Right cardiac atrium (tissue), 5 donors: ENCODE measurements around the gene WDR18. TPM values are rescaled to one million over a fixed set of nuclear protein-coding genes. Genes with fewer than 3 reads are reported as not detected.

Experiments
- ATAC-seq, 2 donors: fragments of 200-7000 bp; cut with Tn5 transposase; one replicate each; pipeline versions ENCODE4 v1.8.0 to v1.9.1; 2020; ENCODE audit warnings: moderate library complexity in 2 of 2, mild to moderate bottlenecking in 1 of 2
- DNase-seq, 3 donors: peaks; one replicate each; pipeline ENCODE4 v3.0.0-alpha.2; 2020
- H3K27ac ChIP-seq: one replicate; pipeline ENCODE4 v1.5.1; 2013; ENCODE audit warnings: mild to moderate bottlenecking, low read length, control low read depth, moderate library complexity
- H3K27me3 ChIP-seq: one replicate; pipeline ENCODE4 v1.6.1; 2013; ENCODE audit not compliant: control insufficient read depth, insufficient read depth
- H3K4me1 ChIP-seq: one replicate; pipeline ENCODE4 v1.6.1; 2013; ENCODE audit warnings: low read length; ENCODE audit not compliant: control insufficient read depth, insufficient read depth
- H3K4me3 ChIP-seq: one replicate; pipeline ENCODE4 v1.5.1; 2013; ENCODE audit warnings: low read length, control low read depth
- H3K9me3 ChIP-seq: one replicate; pipeline ENCODE4 v1.6.1; 2013; ENCODE audit warnings: low read length; ENCODE audit not compliant: control insufficient read depth
- WGBS: extraction: QIAGEN DNeasy Blood & Tissue Kit; methylation state at CpG from one replicate; pipeline ENCODE4 v1.1.7; 2013; 5-methylcytosine and 5-hydroxymethylcytosine counted together
- intact Hi-C, 4 donors: fragments of 100-400 bp; cut with DNase I; formaldehyde crosslinking; loops; one replicate each; pipeline versions ENCODE4 v1.11.0 to v1.14.0; 2022 to 2023
- polyA plus RNA-seq: library from polyadenylated mRNA; stranded (reverse); fragments of 200-250 nt; gene quantifications from one replicate; pipeline ENCODE4 v1.2.3, GENCODE V29; 2013
- total RNA-seq, 4 donors: library from RNA; stranded (reverse); fragmentation: NEBNext Ultra II Directional; extraction: Animal tissue kit (Norgen Biotek cat#: 25700); gene quantifications; one replicate each; pipeline ENCODE4 v1.2.1, GENCODE V29; 2021
- donor health status: healthy with polysubstance abuse.
- donor health status: DM: no; HTN: yes; CAD: no.
- donor health status: DM: no; HTN: no; CAD: no.
- donor health status: DM: no; HTN: yes; CAD: no; lungs with severe emphysema.
- donor health status: DM: yes; HTN: yes; CAD: no.

Gene WDR18
- total and polyA plus RNA-seq, 5 donors, result 12.2 to 24.0 (median 18.2) TPM

DNA sequence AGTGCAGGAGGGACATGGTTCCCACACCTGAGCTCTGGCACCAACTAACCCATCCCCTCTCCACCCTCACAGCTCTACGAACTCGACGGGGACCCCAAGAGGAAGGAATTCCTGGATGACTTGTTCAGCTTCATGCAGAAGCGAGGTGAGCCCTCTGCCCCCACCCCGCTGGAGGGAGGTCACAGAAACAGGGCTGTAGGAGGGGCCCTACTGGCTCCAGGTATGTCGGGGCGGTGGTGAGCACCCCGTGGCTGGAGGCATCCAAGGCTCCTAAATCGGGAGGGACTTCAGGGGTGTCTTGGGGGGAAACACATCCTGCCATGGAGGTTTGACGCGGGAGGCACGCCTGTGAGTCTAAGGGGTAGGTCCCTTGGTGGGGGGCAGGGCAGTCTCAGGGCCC lies 24.1 kb upstream of the WDR18 start:
- ATAC-seq (no peak), DNase-seq (no peak)
- no peak overlapping the region for H3K4me3 ChIP-seq
- WGBS, result 68% methylated on average over 12 of the region's 12 CpGs
- no peaks in the 10 kb centered on the region for H3K4me1 ChIP-seq
- intact Hi-C loops, result no loop called here
- H3K9me3 ChIP-seq, result no peaks in the 10 kb centered on the region
- no peaks in the 10 kb centered on the region for H3K27me3 ChIP-seq
- H3K27ac ChIP-seq, result no peak overlapping the region

DNA sequence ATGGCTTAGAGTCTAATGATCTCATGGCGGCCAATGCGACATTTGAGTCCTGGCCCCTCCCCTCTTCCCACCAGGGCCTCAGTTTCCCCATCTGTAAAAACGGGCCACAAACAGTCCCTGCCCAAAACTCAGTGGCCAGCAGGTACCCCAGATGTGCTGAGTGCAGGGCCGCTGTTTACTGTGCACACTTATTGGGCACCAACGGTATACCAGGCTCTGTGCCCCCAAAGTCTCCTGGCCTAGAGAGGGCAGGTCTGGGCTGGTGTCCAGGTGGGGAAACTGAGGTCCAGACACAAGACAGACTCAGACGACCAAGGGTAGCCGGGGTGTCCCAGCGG lies 23.6 kb upstream of the WDR18 start:
- 82% methylated on average over 8 of the region's 8 CpGs for WGBS
- ATAC-seq (no peak), DNase-seq (no peak)
- Histone ChIP-seq H3K4me1 (no peaks in the 10 kb centered on the region), H3K27me3 (no peaks in the 10 kb centered on the region), H3K27ac (no peak overlapping the region), H3K4me3 (no peak overlapping the region), H3K9me3 (no peaks in the 10 kb centered on the region)
- intact Hi-C loops, result no loop called here

DNA sequence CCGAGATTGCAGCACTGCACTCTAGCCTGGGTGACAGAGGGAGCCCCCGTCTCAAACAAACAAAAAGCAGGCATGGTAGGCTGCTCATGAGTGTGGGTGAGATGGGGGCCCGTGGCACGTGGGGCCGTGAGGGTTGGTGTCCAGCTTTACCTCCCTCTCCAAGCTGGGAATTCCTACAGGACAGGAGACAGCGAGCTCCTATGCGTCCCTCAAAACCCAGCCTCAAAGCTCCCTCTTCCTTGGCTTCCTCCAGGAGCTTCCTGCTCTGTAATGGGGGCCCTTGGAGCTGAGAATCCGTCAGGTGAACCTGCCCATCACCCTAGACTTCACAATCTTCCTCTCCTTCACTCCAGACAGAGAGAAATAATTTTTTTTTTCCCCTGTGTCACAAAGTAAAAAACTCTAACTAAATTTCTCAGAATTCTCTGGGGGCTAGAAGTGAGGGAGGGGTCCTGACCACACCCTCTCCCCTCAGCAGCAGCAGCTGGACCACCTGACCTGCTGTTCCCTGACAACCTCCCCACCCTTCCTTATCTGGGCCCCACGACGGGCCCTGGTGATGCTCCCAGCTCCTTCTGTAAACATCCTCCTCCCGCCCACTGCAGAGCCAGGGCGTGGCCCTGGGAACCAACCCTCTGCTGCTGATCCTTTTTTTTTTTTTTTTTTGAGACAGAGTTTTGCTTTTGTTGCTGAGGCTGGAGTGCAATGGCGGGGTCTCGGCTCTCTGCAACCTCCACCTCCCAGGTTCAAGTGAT lies 22.1 kb upstream of the WDR18 start:
- ATAC-seq (peak; percentile 20 to 64), DNase-seq (peak in 2 of 3 donors; percentile 55 to 72)
- 79% methylated on average over 14 of the region's 14 CpGs for WGBS
- Histone ChIP-seq H3K27me3 (no peaks in the 10 kb centered on the region), H3K27ac (no peak overlapping the region), H3K9me3 (no peaks in the 10 kb centered on the region), H3K4me1 (no peaks in the 10 kb centered on the region), H3K4me3 (no peak overlapping the region)
- intact Hi-C loops, result no loop called here

DNA sequence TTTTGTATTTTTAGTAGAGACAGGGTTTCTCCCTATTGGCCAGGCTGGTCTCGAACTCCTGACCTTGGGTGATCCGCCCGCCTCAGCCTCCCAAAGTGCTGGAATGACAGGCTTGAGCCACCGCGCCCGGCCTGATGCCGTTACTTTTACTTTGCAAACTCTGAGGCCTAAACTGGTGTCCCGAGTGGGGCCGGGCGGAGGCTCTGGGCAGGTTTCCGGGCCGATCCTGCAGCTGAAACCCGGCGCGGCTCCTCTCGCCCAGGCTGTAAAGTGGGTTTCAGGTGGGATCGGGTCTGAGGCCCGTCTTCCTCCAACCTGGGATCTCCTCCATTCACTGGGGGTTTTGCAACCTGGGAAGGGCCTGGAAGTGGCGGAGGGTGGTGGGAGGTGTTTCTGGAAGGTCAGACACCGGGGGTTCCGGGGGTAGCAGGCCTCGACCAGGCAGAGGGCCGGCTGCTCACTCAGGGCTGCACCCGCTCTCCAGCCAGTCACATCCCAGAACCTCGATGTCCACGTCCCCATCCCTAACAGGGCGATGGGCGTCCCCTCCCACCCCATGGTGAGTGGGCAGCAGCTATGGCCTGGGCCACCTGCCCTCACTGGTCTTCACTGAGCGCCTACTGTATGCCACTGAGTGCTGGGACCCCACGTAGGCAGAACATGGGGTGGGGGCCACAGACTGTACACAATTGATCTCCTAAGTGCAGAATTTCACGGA lies 21.3 kb upstream of the WDR18 start:
- H3K4me3 ChIP-seq, result no peak overlapping the region
- 89% methylated on average over 31 of the region's 31 CpGs for WGBS
- intact Hi-C loops, result no loop called here
- H3K27ac ChIP-seq, result no peak overlapping the region
- ATAC-seq, result no peak
- H3K27me3 ChIP-seq, result no peaks in the 10 kb centered on the region
- H3K9me3 ChIP-seq, result no peaks in the 10 kb centered on the region
- no peaks in the 10 kb centered on the region for H3K4me1 ChIP-seq
- no peak for DNase-seq

DNA sequence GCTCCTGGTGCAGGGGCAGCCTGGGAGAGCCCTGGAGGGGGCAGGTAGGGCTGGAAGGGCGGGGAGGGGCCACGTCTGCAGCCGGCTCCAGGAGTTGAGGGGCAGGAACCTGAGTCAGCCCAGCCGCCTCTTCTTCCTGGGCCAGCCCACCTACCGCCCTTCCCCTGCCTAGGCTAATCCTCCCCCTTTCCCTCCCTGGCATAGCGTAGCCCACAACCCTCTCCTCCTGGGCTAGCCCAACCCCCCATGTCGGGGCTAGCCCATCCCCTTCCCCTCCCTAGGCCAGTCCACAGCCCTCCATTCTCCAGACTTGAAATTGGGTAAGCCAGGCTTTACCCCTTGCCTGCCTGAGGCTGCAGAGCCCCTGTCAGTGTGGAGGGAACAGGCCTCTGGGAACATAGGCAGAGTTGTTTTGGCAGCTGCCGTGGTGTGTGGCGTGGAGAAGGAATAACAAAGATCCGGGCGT lies 20.6 kb upstream of the WDR18 start:
- WGBS, result 88% methylated on average over 11 of the region's 11 CpGs
- ATAC-seq, result no peak
- no peak for DNase-seq
- H3K27ac ChIP-seq, result no peak overlapping the region
- H3K4me3 ChIP-seq, result no peak overlapping the region
- intact Hi-C loops, result no loop called here
- H3K27me3 ChIP-seq, result no peaks in the 10 kb centered on the region
- no peaks in the 10 kb centered on the region for H3K9me3 ChIP-seq
- no peaks in the 10 kb centered on the region for H3K4me1 ChIP-seq

DNA sequence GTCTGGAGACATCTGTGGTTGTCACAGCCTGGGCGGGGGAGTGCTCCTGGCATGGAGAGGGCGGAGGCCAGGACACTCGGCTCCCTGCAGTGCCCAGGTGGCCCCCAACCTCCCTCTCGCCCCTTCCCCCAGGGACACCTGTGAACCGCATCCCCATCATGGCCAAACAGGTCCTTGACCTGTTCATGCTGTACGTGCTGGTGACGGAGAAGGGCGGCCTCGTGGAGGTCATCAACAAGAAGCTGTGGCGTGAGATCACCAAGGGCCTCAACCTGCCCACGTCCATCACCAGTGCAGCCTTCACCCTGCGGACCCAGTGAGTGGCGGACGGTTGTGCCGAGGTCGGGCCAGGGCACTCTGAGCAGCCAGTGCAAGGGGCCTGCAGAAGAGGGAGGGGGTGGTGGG lies 20.0 kb upstream of the WDR18 start:
- no peak overlapping the region for H3K27ac ChIP-seq
- H3K4me1 ChIP-seq, result no peaks in the 10 kb centered on the region
- 97% methylated on average over 16 of the region's 16 CpGs for WGBS
- no peak for DNase-seq
- H3K27me3 ChIP-seq, result no peaks in the 10 kb centered on the region
- ATAC-seq, result peak in 1 of 2 donors; percentile 8
- H3K9me3 ChIP-seq, result no peaks in the 10 kb centered on the region
- intact Hi-C loops, result no loop called here
- H3K4me3 ChIP-seq, result no peak overlapping the region

DNA sequence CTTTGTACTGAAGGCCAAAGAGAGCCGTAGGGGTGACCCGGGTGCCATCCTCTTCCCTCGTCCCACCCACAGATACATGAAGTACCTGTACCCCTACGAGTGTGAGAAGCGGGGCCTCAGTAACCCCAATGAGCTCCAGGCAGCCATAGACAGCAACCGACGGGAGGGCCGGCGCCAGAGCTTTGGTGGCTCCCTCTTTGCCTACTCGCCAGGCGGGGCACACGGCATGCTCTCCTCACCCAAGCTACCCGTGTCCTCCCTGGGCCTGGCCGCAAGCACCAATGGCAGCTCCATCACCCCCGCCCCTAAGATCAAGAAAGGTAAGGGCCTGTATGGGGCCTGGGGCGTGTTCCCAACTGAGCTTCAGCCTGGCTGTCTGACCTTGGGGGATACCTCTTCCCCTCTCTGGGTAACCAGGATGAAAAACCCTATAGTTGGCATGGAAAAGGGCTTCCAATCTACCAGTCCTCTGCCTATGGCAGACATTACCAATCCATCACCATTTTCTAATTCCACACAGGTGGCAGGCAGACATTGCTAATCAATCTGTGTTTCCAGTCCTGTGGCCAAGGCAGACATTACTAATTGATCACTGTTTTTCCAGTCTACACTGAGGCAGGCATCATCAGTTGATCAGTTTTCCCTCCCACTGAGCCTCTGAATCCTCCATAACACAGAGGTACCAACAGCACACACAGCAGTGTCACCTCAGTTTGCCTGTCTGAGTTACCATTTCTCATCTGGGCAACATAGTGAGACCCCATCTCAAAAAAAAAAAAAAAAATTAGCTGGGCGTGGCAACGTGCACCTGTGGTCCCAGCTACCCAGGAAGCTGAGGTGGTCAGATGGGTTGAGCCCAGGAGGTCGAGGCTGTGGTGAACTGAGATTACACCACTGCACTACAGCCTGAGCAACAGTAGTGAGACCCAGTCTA lies 19.1 kb upstream of the WDR18 start:
- Histone ChIP-seq H3K4me1 (no peaks in the 10 kb centered on the region), H3K4me3 (no peak overlapping the region)

DNA sequence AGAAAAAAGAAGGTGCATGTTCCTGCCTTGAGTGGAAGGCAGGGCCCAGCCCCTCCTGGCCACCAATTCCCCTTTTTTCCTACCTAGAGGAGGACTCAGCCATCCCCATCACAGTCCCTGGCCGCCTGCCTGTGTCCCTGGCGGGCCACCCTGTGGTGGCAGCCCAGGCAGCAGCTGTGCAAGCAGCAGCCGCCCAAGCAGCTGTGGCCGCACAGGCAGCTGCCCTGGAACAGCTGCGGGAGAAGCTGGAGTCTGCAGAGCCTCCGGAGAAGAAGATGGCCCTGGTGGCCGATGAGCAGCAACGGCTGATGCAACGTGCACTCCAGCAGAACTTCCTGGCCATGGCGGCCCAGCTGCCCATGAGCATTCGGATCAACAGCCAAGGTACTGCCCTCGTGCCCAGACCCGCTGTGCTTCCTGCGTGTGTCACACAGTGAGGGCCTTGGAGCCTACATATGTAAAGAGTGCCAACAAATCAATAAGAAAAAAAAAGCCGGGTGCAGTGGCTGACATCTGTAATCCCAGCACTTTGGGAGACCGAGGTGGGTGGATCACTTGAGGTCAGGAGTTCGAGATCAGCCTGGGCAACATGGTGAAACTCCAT lies 17.6 kb upstream of the WDR18 start:
- ATAC-seq, result no peak
- no peak overlapping the region for H3K27ac ChIP-seq
- no peaks in the 10 kb centered on the region for H3K4me1 ChIP-seq
- WGBS, result 95% methylated on average over 17 of the region's 17 CpGs
- intact Hi-C loops, result no loop called here
- no peaks in the 10 kb centered on the region for H3K27me3 ChIP-seq
- no peak overlapping the region for H3K4me3 ChIP-seq
- DNase-seq, result no peak
- peaks cover 3% of the 10 kb centered on the region for H3K9me3 ChIP-seq

More for the DNA sequence above, 19.1 kb upstream of the WDR18 start:
- Histone ChIP-seq H3K27me3 (no peaks in the 10 kb centered on the region), H3K9me3 (no peaks in the 10 kb centered on the region), H3K27ac (no peak overlapping the region)
- DNase-seq (peak in 1 of 3 donors; percentile 48), ATAC-seq (no peak)
- 98% methylated on average over 19 of the region's 19 CpGs for WGBS
- intact Hi-C loops, result no loop called here

DNA sequence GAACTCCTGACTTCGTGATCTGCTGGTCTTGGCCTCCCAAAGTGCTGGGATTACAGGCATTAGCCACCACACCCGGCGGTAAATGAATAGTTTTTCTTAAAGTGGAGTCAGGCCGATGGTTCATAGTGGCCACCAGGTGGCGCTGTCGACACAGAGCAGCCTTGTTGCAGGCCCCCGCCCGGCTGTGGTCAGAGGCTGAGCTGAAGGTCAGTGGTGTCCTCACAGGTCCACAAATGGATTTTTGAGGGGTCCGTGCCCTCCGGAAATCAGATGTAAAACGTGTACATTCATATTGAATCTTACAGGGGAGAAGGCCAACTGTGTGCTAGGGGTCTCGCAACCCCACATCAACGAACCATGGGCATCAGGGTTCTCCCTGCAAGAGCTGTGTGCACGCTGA lies 13.4 kb upstream of the WDR18 start:
- no peaks in the 10 kb centered on the region for H3K4me1 ChIP-seq
- H3K4me3 ChIP-seq, result no peak overlapping the region
- DNase-seq (no peak), ATAC-seq (no peak)
- 93% methylated on average over 14 of the region's 14 CpGs for WGBS
- peaks cover 3% of the 10 kb centered on the region for H3K9me3 ChIP-seq
- intact Hi-C loops, result no loop called here
- no peak overlapping the region for H3K27ac ChIP-seq
- no peaks in the 10 kb centered on the region for H3K27me3 ChIP-seq

DNA sequence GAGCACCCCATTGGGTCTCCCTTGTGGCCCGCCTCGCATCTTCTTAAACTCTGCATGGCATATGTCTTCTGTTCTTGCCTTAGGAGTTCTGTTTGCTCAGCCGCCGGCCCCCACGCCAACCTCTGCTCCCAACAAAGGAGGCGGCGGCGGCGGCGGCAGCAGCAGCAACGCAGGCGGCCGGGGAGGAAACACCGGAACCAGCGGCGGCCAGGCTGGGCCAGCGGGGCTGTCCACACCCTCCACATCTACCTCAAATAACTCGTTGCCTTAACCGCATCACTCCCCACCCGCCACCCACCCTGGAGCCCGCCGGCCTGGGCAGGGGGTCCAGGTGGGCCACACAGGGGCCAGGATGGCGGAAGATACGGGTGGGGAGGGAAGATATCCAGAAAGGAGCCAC lies 12.3 kb upstream of the WDR18 start:
- peak in 1 of 3 donors; percentile 41 for DNase-seq
- Histone ChIP-seq H3K27ac (no peak overlapping the region), H3K4me1 (no peaks in the 10 kb centered on the region), H3K4me3 (no peak overlapping the region), H3K27me3 (no peaks in the 10 kb centered on the region), H3K9me3 (peaks cover 3% of the 10 kb centered on the region)
- intact Hi-C loops, result no loop called here
- WGBS, result 95% methylated on average over 24 of the region's 24 CpGs
- no peak for ATAC-seq
